GM19455 (cell line): ENCODE results near the gene B3GNT9.
A peak's percentile ranks its signal among the peaks of the same experiment; 100 is the strongest.

Experiments used
- ATAC-seq: cut with Tn5 transposase; IDR thresholded peaks from one replicate; pipeline ENCODE4 v1.9.1; 2021; ENCODE audit not compliant: unreplicated experiment

B3GNT9 gene, protein sequence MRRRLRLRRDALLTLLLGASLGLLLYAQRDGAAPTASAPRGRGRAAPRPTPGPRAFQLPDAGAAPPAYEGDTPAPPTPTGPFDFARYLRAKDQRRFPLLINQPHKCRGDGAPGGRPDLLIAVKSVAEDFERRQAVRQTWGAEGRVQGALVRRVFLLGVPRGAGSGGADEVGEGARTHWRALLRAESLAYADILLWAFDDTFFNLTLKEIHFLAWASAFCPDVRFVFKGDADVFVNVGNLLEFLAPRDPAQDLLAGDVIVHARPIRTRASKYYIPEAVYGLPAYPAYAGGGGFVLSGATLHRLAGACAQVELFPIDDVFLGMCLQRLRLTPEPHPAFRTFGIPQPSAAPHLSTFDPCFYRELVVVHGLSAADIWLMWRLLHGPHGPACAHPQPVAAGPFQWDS

GRCh38 chr16:67150833-67151396, at the start of gene B3GNT9:
Gene B3GNT9 (minus strand): TSS chr16:67150998. CDS start chr16:67150485, 513 bp downstream.
- peak; percentile 67 for ATAC-seq

GRCh38 chr16:67200491-67200890, 49.7 kb upstream of the B3GNT9 start:
- ATAC-seq, result no peak

GRCh38 chr16:67199808-67200198, 49.0 kb upstream of the B3GNT9 start:
- ATAC-seq, result no peak

GRCh38 chr16:67199011-67199807, 48.4 kb upstream of the B3GNT9 start, which contains the start of gene ELMO3:
Gene ELMO3 (plus strand): TSS chr16:67199131. CDS start chr16:67199327, 196 bp downstream.
- ATAC-seq, result no peak

DNA sequence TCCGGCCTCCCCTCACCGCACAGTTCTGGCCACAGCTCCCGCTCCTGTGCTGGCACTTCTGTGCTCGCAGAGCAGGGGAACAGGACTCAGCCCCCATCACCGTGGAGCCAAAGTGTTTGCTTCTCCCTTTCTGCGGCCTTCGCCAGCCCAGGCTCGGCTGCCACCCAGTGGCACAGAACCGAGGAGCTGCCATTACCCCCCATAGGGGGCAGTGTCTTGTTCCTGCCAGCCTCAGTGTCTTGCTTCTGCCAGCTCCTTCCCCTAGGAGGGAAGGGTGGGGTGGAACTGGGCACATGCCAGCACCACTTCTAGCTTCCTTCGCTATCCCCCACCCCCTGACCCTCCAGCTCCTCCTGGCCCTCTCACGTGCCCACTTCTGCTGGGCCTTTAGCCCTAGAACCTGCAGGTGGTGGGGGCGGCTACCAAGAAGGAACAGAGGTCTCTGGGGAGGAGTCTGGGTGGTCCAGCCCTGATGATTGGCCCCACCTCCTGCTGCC, 47.5 kb upstream of the B3GNT9 start:
- no peak for ATAC-seq

GRCh38 chr16:67197704-67198103, 46.9 kb upstream of the B3GNT9 start:
- ATAC-seq, result no peak

DNA sequence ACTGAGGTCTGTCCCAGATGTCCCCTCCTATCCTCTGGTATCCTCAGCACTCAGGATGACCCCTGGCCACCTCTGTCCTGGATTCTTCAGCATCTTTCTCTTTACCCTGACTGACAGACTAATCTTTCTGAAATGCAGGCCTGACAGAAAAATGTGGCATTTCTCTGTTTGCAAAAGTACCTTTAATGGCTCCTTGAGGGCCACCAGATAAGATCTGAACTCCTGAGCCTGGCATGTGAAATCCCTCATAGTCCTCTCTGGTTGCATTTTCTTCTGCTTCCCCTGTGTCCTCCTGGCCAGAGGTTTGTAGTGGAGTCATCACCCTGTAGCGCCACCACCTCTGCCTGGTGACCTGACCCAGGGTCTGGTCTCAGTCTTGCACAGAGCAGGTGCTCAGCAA, 46.1 kb upstream of the B3GNT9 start:
- no peak for ATAC-seq

- ATAC-seq, result no peak
Observed at GRCh38 chr16:67195676-67196075, 44.9 kb upstream of the B3GNT9 start.

GRCh38 chr16:67194260-67194659, 43.5 kb upstream of the B3GNT9 start:
- no peak for ATAC-seq

DNA sequence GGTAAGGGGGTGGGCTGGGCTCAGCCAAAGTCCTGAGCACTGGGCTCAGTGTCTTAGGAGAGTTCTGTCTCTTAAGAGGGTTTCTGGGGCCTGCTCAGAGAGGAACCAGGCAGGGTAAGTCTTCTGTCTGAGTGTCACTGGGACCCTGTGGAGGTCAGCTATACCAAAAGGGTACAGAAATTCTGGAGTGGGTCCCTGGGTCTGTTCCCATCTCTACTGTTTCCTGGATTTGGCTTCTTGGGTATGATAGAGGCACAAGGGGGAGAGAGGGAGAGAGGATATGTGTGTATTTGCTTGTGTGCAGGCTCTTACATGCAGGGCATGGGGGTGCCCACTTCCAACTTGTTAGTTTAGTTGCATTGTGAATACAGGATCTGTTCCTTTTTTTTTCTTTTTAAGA, 42.7 kb upstream of the B3GNT9 start:
- ATAC-seq, result no peak

DNA sequence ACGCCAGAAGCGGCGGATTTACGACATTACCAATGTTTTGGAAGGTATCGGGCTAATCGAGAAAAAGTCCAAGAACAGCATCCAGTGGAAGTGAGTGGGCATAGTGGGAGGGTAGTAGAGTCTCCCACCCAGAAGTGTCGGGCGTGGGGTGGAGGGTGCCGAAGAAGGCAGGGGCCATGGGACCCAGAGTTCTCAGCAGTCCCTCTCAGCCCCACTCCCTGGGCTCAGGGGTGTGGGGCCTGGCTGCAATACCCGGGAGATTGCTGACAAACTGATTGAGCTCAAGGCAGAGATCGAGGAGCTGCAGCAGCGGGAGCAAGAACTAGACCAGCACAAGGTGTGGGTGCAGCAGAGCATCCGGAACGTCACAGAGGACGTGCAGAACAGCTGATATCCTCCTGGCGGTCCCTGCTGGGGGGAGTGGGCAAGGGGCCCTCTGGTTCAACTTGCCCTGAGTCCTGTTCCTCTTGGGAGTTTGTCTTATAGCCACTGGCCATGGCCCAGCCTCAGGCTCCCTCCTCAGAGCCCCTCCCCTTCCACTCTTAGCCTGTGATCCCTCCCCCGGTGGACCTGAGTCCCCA, 42.1 kb upstream of the B3GNT9 start:
- ATAC-seq, result no peak

- ATAC-seq, result peak; percentile 77
Observed at GRCh38 chr16:67191995-67192681, 41.3 kb upstream of the B3GNT9 start, which contains the start of gene E2F4. Gene E2F4 (plus strand): TSS chr16:67192155. CDS start chr16:67192228, 73 bp downstream.

GRCh38 chr16:67191411-67191994, 40.7 kb upstream of the B3GNT9 start:
- ATAC-seq, result peak; percentile 9

GRCh38 chr16:67190448-67191399, 39.9 kb upstream of the B3GNT9 start:
- ATAC-seq, result no peak

DNA sequence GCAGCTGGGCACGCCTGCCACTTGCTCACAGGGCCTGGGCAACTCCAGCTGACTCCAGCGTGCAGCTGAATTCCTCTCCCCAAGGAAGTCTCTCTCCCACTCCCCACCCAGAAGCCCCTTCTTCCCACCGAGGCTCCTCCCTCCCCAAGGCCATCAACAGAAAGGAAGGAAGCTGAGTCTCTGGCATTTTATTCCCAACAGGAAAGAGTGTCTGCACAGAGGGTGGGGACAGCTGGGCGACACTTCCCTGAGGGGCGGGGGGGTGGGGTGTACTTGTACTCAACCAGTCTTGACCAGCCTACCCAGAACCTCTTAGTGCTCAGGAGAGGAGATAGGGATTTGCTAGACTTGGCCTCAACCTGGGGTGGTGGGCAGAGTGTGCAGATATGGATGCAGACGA, 39.2 kb upstream of the B3GNT9 start, which contains the start of gene EXOC3L1:
EXOC3L1 (minus strand) TSS at position 96 of the 400 bp plus-strand sequence. CDS start 460 bp downstream, outside the sequence.
- no peak for ATAC-seq

DNA sequence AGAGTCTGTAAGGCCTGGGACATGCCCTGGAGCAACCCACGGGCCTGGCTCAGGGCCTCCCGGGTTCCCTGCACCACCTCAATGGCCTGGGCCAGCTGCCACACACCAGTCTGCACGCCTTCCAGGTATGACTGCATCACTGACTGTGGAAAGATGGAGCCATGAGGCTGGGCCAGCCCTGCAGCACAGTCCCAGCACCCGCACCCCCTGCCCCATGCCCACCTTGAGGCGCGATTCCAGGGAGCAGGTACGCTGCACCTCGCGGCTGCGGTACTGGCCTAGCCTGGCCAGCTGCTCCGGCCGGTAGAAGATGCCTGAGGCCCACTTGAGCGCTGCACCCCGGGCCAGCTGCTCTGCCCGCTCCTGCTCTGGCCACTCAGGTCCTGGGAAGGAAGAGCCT, 38.0 kb upstream of the B3GNT9 start:
- ATAC-seq, result no peak

DNA sequence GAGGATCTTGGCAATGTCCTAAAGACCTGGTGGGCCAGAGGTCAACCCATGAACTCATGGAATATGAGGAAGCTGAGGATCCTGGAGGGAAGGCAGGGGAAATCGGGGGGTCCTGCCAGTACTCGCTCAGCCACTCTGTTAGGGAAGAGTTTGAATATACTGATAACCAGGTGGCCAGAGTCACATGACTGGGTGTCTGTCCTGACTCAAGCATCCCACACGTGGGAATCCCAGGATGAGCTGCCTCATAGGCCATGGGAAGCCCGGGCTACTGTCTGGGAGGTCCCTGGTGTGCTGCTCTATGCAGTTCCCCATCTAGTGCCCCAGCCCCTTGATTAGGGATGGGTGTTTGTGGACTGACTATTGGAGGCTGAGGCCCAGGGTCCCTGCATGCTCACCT, 37.5 kb upstream of the B3GNT9 start:
- no peak for ATAC-seq

- ATAC-seq, result no peak
Observed at GRCh38 chr16:67187175-67187890, 36.5 kb upstream of the B3GNT9 start.
